SU-DHL-6 (cell line): Measurements from ENCODE around the gene DLG1.

Experiments
- H2AFZ ChIP-seq: fragments of 200-600 bp; sonication (generic); 2 replicates; pipeline ENCODE4 v1.6.1; 2014; ENCODE audit warnings: low read depth, mild to moderate bottlenecking, moderate library complexity, mixed read lengths, antibody characterized with exemption, low read length; ENCODE audit not compliant: severe bottlenecking
- H3F3A ChIP-seq: fragments of 200-600 bp; shearing (Covaris generic); 2 replicates; pipeline ENCODE4 v1.6.0; 2016; ENCODE audit warnings: antibody characterized with exemption, mild to moderate bottlenecking; ENCODE audit not compliant: insufficient read depth
- H3K27ac ChIP-seq: fragments of 200-600 bp; sonication (generic); 2 replicates; pipeline ENCODE4 v1.5.1; 2016; ENCODE audit warnings: low read depth, mild to moderate bottlenecking, low read length, moderate library complexity, mixed read lengths
- H3K27me3 ChIP-seq: fragments of 200-600 bp; sonication (generic), shearing (Covaris generic); 2 replicates; pipeline ENCODE4 v1.6.0; 2014; ENCODE audit warnings: mild to moderate bottlenecking, low read length
- H3K36me3 ChIP-seq: fragments of 200-600 bp; sonication (generic); 2 replicates; pipeline ENCODE4 v1.6.1; 2014; ENCODE audit warnings: mild to moderate bottlenecking, low read length, mixed read lengths
- H3K4me2 ChIP-seq: fragments of 300-600, 200-600 bp; shearing (Covaris generic), sonication (generic); 2 replicates; pipeline ENCODE4 v1.6.0; 2014; ENCODE audit warnings: low read length, low read depth, mild to moderate bottlenecking; ENCODE audit not compliant: poor library complexity, severe bottlenecking
- H3K4me3 ChIP-seq: fragments of 200-600 bp; sonication (generic); 2 replicates; pipeline ENCODE4 v1.5.1; 2014; ENCODE audit warnings: antibody characterized with exemption, low read length, mild to moderate bottlenecking, mixed read lengths; ENCODE audit not compliant: insufficient read depth, poor library complexity, severe bottlenecking
- H3K79me2 ChIP-seq: fragments of 200-600 bp; sonication (generic); 2 replicates; pipeline ENCODE4 v1.6.1; 2014; ENCODE audit warnings: mild to moderate bottlenecking, low read length, moderate library complexity; ENCODE audit not compliant: insufficient read depth
- H3K9ac ChIP-seq: fragments of 200-600 bp; sonication (generic); 2 replicates; pipeline ENCODE4 v1.7.0; 2014; ENCODE audit warnings: mild to moderate bottlenecking, low read length
- H3K9me2 ChIP-seq: fragments of 200-600 bp; sonication (generic); replicated peaks from 2 replicates; pipeline ENCODE4 v1.6.1; 2014; ENCODE audit warnings: low read length; ENCODE audit not compliant: insufficient read depth
- H3K9me3 ChIP-seq: fragments of 200-600 bp; sonication (generic); 2 replicates; pipeline ENCODE4 v1.6.1; 2014; ENCODE audit warnings: low read length, mixed read lengths; ENCODE audit not compliant: insufficient read depth
- H4K20me1 ChIP-seq: fragments of 200-600 bp; sonication (generic); 2 replicates; pipeline ENCODE4 v1.6.1; 2014; ENCODE audit warnings: low read depth, mild to moderate bottlenecking, antibody characterized with exemption, low read length, moderate library complexity, mixed read lengths
- EZH2phosphoT487 ChIP-seq: fragments of 200-600 bp; sonication (generic), shearing (Covaris generic); conservative IDR thresholded peaks from 2 replicates; pipeline ENCODE4 v1.6.1; 2018; ENCODE audit warnings: mild to moderate bottlenecking, antibody characterized with exemption, low read length, moderate library complexity, mixed read lengths
- TF ChIP-seq, protein P1 (sequence below): fragments of 200-600 bp; sonication (generic); IDR thresholded peaks from one replicate; pipeline ENCODE4 v1.5.1; 2017; ENCODE audit warnings: antibody characterized with exemption, mild to moderate bottlenecking, low read length, moderate library complexity; ENCODE audit not compliant: insufficient read depth, poor library complexity, severe bottlenecking

DLG1 gene

GRCh38 chr3:197266331-197266730 lies 32.1 kb downstream of the DLG1 start:
- TF ChIP-seq, protein P1, sequence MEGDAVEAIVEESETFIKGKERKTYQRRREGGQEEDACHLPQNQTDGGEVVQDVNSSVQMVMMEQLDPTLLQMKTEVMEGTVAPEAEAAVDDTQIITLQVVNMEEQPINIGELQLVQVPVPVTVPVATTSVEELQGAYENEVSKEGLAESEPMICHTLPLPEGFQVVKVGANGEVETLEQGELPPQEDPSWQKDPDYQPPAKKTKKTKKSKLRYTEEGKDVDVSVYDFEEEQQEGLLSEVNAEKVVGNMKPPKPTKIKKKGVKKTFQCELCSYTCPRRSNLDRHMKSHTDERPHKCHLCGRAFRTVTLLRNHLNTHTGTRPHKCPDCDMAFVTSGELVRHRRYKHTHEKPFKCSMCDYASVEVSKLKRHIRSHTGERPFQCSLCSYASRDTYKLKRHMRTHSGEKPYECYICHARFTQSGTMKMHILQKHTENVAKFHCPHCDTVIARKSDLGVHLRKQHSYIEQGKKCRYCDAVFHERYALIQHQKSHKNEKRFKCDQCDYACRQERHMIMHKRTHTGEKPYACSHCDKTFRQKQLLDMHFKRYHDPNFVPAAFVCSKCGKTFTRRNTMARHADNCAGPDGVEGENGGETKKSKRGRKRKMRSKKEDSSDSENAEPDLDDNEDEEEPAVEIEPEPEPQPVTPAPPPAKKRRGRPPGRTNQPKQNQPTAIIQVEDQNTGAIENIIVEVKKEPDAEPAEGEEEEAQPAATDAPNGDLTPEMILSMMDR, result no peak
- TF ChIP-seq EZH2phosphoT487, result no peak
- H3K27ac ChIP-seq, result no peak overlapping the region
- peaks cover 20% of the 10 kb centered on the region for H4K20me1 ChIP-seq

GRCh38 chr3:197262709-197263108 lies 35.7 kb downstream of the DLG1 start:
- peaks cover 76% of the 10 kb centered on the region for H3K79me2 ChIP-seq
- no peaks in the 10 kb centered on the region for H3K36me3 ChIP-seq
- H3K4me2 ChIP-seq, result no peak overlapping the region
- H3K27me3 ChIP-seq, result no peaks in the 10 kb centered on the region
- H2AFZ ChIP-seq, result no peak overlapping the region
- peaks cover 19% of the 10 kb centered on the region for H3F3A ChIP-seq
- no peak overlapping the region for H3K4me3 ChIP-seq
- H4K20me1 ChIP-seq, result peaks cover 9% of the 10 kb centered on the region; the same call in 1 of the 2 replicates
- H3K27ac ChIP-seq, result no peak overlapping the region
- TF ChIP-seq EZH2phosphoT487, result no peak
- TF ChIP-seq, protein P1, result no peak
- H3K9me3 ChIP-seq, result no peaks in the 10 kb centered on the region
- H3K9me2 ChIP-seq, result no peaks in the 10 kb centered on the region
- no peak overlapping the region for H3K9ac ChIP-seq

More at GRCh38 chr3:197266331-197266730, 32.1 kb downstream of the DLG1 start:
- Histone ChIP-seq H2AFZ (no peak overlapping the region), H3K9me2 (no peaks in the 10 kb centered on the region), H3K27me3 (no peaks in the 10 kb centered on the region), H3K79me2 (peaks cover 85% of the 10 kb centered on the region), H3K4me3 (no peak overlapping the region), H3K9me3 (no peaks in the 10 kb centered on the region), H3K36me3 (no peaks in the 10 kb centered on the region), H3F3A (no peaks in the 10 kb centered on the region), H3K4me2 (no peak overlapping the region), H3K9ac (no peak overlapping the region)

GRCh38 chr3:197261164-197261509 lies 37.3 kb downstream of the DLG1 start:
- no peak overlapping the region for H3K4me2 ChIP-seq
- no peak overlapping the region for H3K9ac ChIP-seq
- peaks cover 16% of the 10 kb centered on the region; the same call in 1 of the 2 replicates for H4K20me1 ChIP-seq
- H3K27me3 ChIP-seq, result no peaks in the 10 kb centered on the region
- no peak overlapping the region for H3K4me3 ChIP-seq
- no peak overlapping the region for H2AFZ ChIP-seq
- H3K79me2 ChIP-seq, result peaks cover 74% of the 10 kb centered on the region
- H3K27ac ChIP-seq, result no peak overlapping the region
- TF ChIP-seq, protein P1, result no peak
- no peak for TF ChIP-seq EZH2phosphoT487
- no peaks in the 10 kb centered on the region for H3K36me3 ChIP-seq
- H3K9me3 ChIP-seq, result no peaks in the 10 kb centered on the region
- no peaks in the 10 kb centered on the region for H3K9me2 ChIP-seq
- H3F3A ChIP-seq, result peaks cover 27% of the 10 kb centered on the region
